GM23338 (cell line): Measurements from ENCODE around the gene UBXN2A. TPM values are rescaled to one million over a fixed set of nuclear protein-coding genes. Genes with fewer than 3 reads are reported as not detected.

ENCODE experiments used
- ATAC-seq: fragments of 200-7000 bp; cut with Tn5 transposase; 3 replicates; pipeline ENCODE4 v1.9.1; 2020
- DNase-seq: peaks from one replicate; pipeline ENCODE4 v3.0.0-alpha.2; 2015; ENCODE audit warnings: low spot score
- H2AFZ ChIP-seq: fragments of 200-600 bp; sonication (generic); 2 replicates; pipeline ENCODE4 v1.8.0; 2016; ENCODE audit warnings: antibody characterized with exemption, mild to moderate bottlenecking, moderate library complexity
- H3F3A ChIP-seq: fragments of 200-600 bp; sonication (generic); replicated peaks from 2 replicates; pipeline ENCODE4 v1.8.0; 2017; ENCODE audit warnings: antibody characterized with exemption, mixed run types, low read depth
- H3K27ac ChIP-seq: fragments of 200-600 bp; sonication (generic); 2 replicates; pipeline ENCODE4 v1.6.1; 2016; ENCODE audit warnings: low read depth
- H3K27me3 ChIP-seq: fragments of 200-600 bp; sonication (generic); 2 replicates; pipeline ENCODE4 v1.8.0; 2016; ENCODE audit warnings: mild to moderate bottlenecking, mixed run types, moderate library complexity; ENCODE audit not compliant: insufficient read depth
- H3K36me3 ChIP-seq: fragments of 200-600 bp; sonication (generic); 2 replicates; pipeline ENCODE4 v1.8.0; 2016; ENCODE audit warnings: mild to moderate bottlenecking; ENCODE audit not compliant: insufficient read depth
- H3K4me1 ChIP-seq: fragments of 200-600 bp; sonication (generic); 2 replicates; pipeline ENCODE4 v1.8.0; 2016; ENCODE audit warnings: mild to moderate bottlenecking, moderate library complexity; ENCODE audit not compliant: insufficient read depth
- H3K4me2 ChIP-seq: fragments of 200-600 bp; sonication (generic); 2 replicates; pipeline ENCODE4 v1.7.1; 2017; ENCODE audit warnings: mixed run types
- H3K4me3 ChIP-seq: fragments of 200-600 bp; sonication (generic); 2 replicates; pipeline ENCODE4 v1.6.1; 2016; ENCODE audit warnings: mixed run types
- H3K79me2 ChIP-seq: fragments of 200-600 bp; sonication (generic); replicated peaks from 2 replicates; pipeline ENCODE4 v1.8.0; 2017; ENCODE audit warnings: mild to moderate bottlenecking; ENCODE audit not compliant: insufficient read depth
- H3K9me2 ChIP-seq: fragments of 200-600 bp; sonication (generic); 2 replicates; pipeline ENCODE4 v1.8.0; 2017; ENCODE audit not compliant: insufficient read depth
- H4K20me1 ChIP-seq: fragments of 200-600 bp; sonication (generic); replicated peaks from 2 replicates; pipeline ENCODE4 v1.8.0; 2017; ENCODE audit warnings: mild to moderate bottlenecking; ENCODE audit not compliant: insufficient read depth
- H3K27ac Mint-ChIP-seq: 2 replicates; pipeline ENCODE4 v1.8.0; 2020; ENCODE audit warnings: inconsistent platforms, mild to moderate bottlenecking, moderate library complexity, mixed read lengths
- H3K27me3 Mint-ChIP-seq: 3 replicates; pipeline ENCODE4 v1.8.0; 2022; ENCODE audit warnings: low read depth, mild to moderate bottlenecking, moderate library complexity, mixed read lengths, inconsistent platforms; ENCODE audit not compliant: insufficient read depth, poor library complexity
- H3K36me3 Mint-ChIP-seq: 3 replicates; pipeline ENCODE4 v1.8.0; 2021; ENCODE audit warnings: low read depth, mild to moderate bottlenecking, inconsistent platforms, moderate library complexity, mixed read lengths
- H3K4me1 Mint-ChIP-seq: 3 replicates; pipeline ENCODE4 v1.8.0; 2020; ENCODE audit warnings: mild to moderate bottlenecking, inconsistent platforms, mixed read lengths
- H3K4me3 Mint-ChIP-seq: 3 replicates; pipeline ENCODE4 v1.8.0; 2021; ENCODE audit warnings: moderate library complexity, mild to moderate bottlenecking, inconsistent platforms, mixed read lengths
- H3K9me3 Mint-ChIP-seq: 3 replicates; pipeline ENCODE4 v1.8.0; 2020; ENCODE audit warnings: moderate library complexity, mild to moderate bottlenecking, inconsistent platforms, mixed read lengths
- CREB1 ChIP-seq: fragments of 250-450 bp; sonication (Bioruptor Pico); IDR thresholded peaks from 2 replicates; pipeline ENCODE4 v1.5.0; 2020; ENCODE audit warnings: low read depth, mild to moderate bottlenecking, moderate library complexity
- ETS1 ChIP-seq: IDR thresholded peaks from 2 replicates; pipeline ENCODE4 v1.6.1; 2016; ENCODE audit warnings: antibody characterized with exemption
- EZH2 ChIP-seq: fragments of 200-600 bp; sonication (generic); IDR thresholded peaks from one replicate; pipeline ENCODE4 v1.8.0; 2017; ENCODE audit warnings: antibody characterized with exemption, mild to moderate bottlenecking, low read depth; ENCODE audit not compliant: unreplicated experiment
- EZH2phosphoT487 ChIP-seq: fragments of 200-600 bp; sonication (generic); IDR thresholded peaks from one replicate; pipeline ENCODE4 v1.8.1; 2018; ENCODE audit warnings: antibody characterized with exemption; ENCODE audit not compliant: unreplicated experiment
- JUNB ChIP-seq: IDR thresholded peaks from one replicate; pipeline ENCODE4 v1.6.1; 2016; ENCODE audit warnings: antibody characterized with exemption; ENCODE audit not compliant: unreplicated experiment
- POLR2AphosphoS5 ChIP-seq: IDR thresholded peaks from 2 replicates; pipeline ENCODE4 v1.6.1; 2016; ENCODE audit warnings: antibody characterized with exemption, low read depth
- REST ChIP-seq: IDR thresholded peaks from one replicate; pipeline ENCODE4 v1.6.1; 2018; ENCODE audit warnings: antibody characterized with exemption; ENCODE audit not compliant: unreplicated experiment
- STAT1 ChIP-seq: IDR thresholded peaks from one replicate; pipeline ENCODE4 v1.6.1; 2016; ENCODE audit warnings: antibody characterized with exemption; ENCODE audit not compliant: unreplicated experiment
- ZNF114 ChIP-seq: fragments of 250-450 bp; sonication (Bioruptor Pico); IDR thresholded peaks from 2 replicates; pipeline ENCODE4 v1.5.0; 2020; ENCODE audit warnings: mild to moderate bottlenecking, moderate library complexity
- ZNF331 ChIP-seq: fragments of 250-450 bp; sonication (Bioruptor Pico); IDR thresholded peaks from 2 replicates; pipeline ENCODE4 v1.5.0; 2020; ENCODE audit warnings: low read depth, mild to moderate bottlenecking, moderate library complexity
- ZNF462 ChIP-seq: fragments of 250-450 bp; sonication (Bioruptor Pico); IDR thresholded peaks from 2 replicates; pipeline ENCODE4 v1.5.0; 2020; ENCODE audit warnings: mild to moderate bottlenecking, moderate library complexity
- polyA plus RNA-seq: library from polyadenylated mRNA; unstranded; fragments of >200 nt; fragmentation: Nextera tagmentation; extraction: Ambion mirVana; gene quantifications from 2 replicates; pipeline ENCODE4 v1.2.1, GENCODE V29; 2016
- total RNA-seq: library from RNA; depleted of rRNA; stranded (reverse); fragments of >200 nt; shearing (Covaris generic); gene quantifications from 2 replicates; pipeline ENCODE4 v1.2.3, GENCODE V29; 2014

The UBXN2A gene
- total and polyA plus RNA-seq, 2 experiments from 2014 or later = 11.5 to 12.1 TPM

GRCh38 chr2:24018241-24018640, 78.0 kb downstream of the UBXN2A start (continued):
- TF ChIP-seq ETS1 (no peak), EZH2phosphoT487 (no peak), ZNF331 (CRISPR knock-in tag) (no peak), JUNB (no peak), ZNF462 (CRISPR knock-in tag) (no peak), STAT1 (no peak)

- Histone ChIP-seq H3K4me2 (no peak overlapping the region), H4K20me1 (no peaks in the 10 kb centered on the region)
- H3K4me1 Mint-ChIP-seq = peaks cover 41% of the 10 kb centered on the region
- TF ChIP-seq REST (no peak), EZH2 (no peak), JUNB (no peak), ETS1 (no peak), CREB1 (CRISPR knock-in tag) (no peak), ZNF331 (CRISPR knock-in tag) (no peak), ZNF114 (no peak), POLR2AphosphoS5 (no peak), STAT1 (no peak)
These were observed 79.5 kb downstream of the UBXN2A start for GRCh38 chr2:24019729-24020128.

More at GRCh38 chr2:24019729-24020128, 79.5 kb downstream of the UBXN2A start:
- Mint-ChIP-seq H3K27me3 (peaks cover 16% of the 10 kb centered on the region), H3K4me3 (no peak overlapping the region), H3K36me3 (peaks cover 27% of the 10 kb centered on the region), H3K9me3 (peaks cover 3% of the 10 kb centered on the region; the same call in 1 of the 3 replicates), H3K27ac (no peak overlapping the region)
- Histone ChIP-seq H3K27me3 (no peaks in the 10 kb centered on the region), H3K36me3 (no peaks in the 10 kb centered on the region), H3K27ac (no peak overlapping the region), H3K9me2 (no peaks in the 10 kb centered on the region), H3K4me1 (peaks cover 17% of the 10 kb centered on the region; the same call in 1 of the 2 replicates), H3K4me3 (no peak overlapping the region), H2AFZ (no peak overlapping the region), H3K79me2 (no peaks in the 10 kb centered on the region), H3F3A (no peaks in the 10 kb centered on the region)
- DNase-seq = no peak
- ATAC-seq = no peak
